Measurements from ENCODE around the gene AASS. TPM values are rescaled to one million over a fixed set of nuclear protein-coding genes. Genes with fewer than 3 reads are reported as not detected.
A peak's percentile ranks its signal among the peaks of the same experiment; 100 is the strongest.
"Not testable (repeated sequence)": the region's sequence is repeated elsewhere in the genome, so short reads cannot be mapped to it uniquely, and the experiment has no call there.

AASS gene
- polyA plus RNA-seq, 1 donor from 2014 or later, result 0.68 TPM

DNA sequence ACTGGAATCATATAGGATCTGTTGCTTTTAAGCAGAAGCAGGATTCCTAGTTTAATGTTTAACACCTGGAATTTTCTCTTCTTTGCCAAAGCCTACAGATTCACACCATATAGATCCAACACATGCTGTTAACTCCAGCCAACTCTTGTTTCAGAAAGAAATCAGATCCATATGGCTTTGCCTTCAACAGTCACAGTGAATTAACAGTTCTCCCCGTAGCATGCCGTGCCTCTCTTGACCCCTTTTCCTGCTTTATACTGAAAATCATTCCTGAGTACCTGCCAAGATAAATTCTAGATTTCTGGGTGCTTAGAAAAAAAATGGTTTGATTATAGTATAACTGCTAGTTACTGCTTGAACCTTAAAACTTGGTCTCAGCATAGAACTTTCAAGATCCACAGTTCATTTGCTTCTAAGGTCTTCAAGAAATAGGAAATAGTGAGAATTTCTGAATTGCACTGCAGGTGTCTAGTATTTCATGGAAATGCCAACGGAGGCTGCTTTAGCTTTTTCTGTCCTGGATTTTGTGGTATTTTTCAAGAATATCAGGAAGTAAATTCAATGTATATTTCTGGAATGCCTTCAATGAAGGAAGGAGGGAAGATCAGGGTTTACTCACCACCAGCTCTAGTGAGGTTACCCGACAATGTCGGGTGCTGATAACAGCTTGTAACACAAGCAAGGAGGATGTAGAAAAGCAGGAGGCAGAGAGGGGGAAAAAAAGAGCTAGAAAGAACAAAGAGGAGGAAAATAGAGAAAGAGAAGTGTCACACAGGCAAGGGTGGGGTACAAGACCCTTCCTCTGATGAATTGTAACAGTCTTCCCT is 6.6 kb downstream of the AASS start:
- no peaks in the 10 kb centered on the region for H3K27me3 Mint-ChIP-seq
- H3K4me1 Mint-ChIP-seq, result peaks cover 7 to 22% (median 13%) of the 10 kb centered on the region in 3 donors
- no peaks in the 10 kb centered on the region for H3K36me3 Mint-ChIP-seq
- H3K9me3 Mint-ChIP-seq, result peaks cover 0 to 3% (median 0%) of the 10 kb centered on the region in 3 donors
- H3K27ac Mint-ChIP-seq, result no peak overlapping the region
- peak overlapping the region; percentile 5 to 90 (median 43) for H3K4me3 Mint-ChIP-seq

DNA sequence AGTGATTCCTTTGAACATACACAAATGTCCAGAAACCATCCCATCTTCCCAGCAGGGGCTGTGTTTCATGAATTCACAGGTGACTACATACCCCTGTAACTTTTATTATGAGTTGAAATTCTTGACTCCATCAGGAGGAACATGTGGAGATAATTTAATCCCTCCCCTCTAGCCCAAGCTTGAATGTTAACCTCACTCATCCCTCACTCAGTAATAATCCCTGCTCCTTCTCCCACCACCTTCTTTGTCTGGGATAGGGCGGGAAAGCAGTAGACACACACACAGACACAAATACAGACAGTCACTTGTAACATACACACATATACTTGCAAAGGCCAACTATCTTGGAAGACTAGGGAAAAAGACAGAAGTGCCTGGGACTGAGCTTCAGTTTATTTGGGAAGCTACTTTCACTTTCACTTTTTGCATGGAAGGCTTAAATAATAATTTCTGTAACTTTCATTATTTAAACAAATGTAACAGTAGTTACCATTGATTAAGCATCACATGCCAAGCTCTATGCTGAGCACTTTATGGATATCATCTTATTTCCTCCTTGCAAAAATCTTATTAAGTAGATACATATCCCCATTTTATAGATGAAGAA is 7.3 kb downstream of the AASS start:
- Mint-ChIP-seq H3K4me1 (peaks cover 7 to 21% (median 13%) of the 10 kb centered on the region in 3 donors), H3K27me3 (no peaks in the 10 kb centered on the region), H3K4me3 (peak overlapping the region in 3 of 4 donors; percentile 36 to 90 (median 51)), H3K36me3 (no peaks in the 10 kb centered on the region), H3K9me3 (peaks cover 0 to 3% (median 0%) of the 10 kb centered on the region in 3 donors), H3K27ac (no peak overlapping the region)

DNA sequence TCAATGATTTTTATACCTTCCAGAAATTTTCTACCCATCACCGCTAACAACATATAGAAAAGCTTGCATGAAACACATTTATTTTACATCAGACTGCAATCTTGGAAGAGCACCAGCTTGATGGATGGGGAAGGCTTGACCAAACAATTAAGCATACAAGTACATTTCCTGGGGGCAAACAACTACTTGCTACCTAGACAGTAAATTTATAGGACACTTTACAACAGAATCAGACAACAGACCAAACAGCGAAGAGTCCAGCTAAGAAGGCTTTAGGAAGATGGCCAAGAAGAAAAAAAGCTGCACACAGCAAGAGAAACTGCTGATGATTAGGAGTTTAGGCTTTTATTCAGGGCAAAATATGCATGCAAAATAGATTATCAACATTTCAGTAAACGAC is 8.0 kb downstream of the AASS start:
- no peak overlapping the region for H3K4me3 Mint-ChIP-seq
- no peaks in the 10 kb centered on the region for H3K27me3 Mint-ChIP-seq

DNA sequence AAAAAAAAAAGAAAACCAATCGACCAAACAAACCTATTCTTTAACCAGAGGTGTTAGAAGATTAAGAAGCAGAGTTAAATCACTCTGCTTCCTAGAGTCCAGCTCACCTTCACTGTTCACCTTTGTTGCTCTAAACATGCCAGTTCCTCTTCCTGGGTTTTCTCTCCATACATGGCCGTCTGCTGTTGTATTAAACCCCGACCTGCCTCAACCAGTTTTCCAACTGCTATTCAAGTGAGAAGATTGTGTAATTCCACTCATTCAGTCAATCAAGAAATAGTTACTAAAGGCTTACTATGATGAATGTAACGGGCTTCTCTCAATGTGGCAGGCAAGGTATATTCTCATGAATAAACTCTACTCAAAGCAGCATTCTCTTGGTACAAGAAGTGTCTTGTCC is 8.8 kb downstream of the AASS start:
- Mint-ChIP-seq H3K4me1 (peaks cover 7 to 19% (median 13%) of the 10 kb centered on the region in 3 donors), H3K27me3 (no peaks in the 10 kb centered on the region), H3K9me3 (peaks cover 0 to 3% (median 0%) of the 10 kb centered on the region in 3 donors), H3K36me3 (no peaks in the 10 kb centered on the region), H3K4me3 (no peak overlapping the region), H3K27ac (no peak overlapping the region)

More for the DNA sequence above, 8.0 kb downstream of the AASS start:
- Mint-ChIP-seq H3K4me1 (peaks cover 7 to 19% (median 13%) of the 10 kb centered on the region in 3 donors), H3K9me3 (peaks cover 0 to 3% (median 0%) of the 10 kb centered on the region in 3 donors), H3K27ac (no peak overlapping the region), H3K36me3 (no peaks in the 10 kb centered on the region)

DNA sequence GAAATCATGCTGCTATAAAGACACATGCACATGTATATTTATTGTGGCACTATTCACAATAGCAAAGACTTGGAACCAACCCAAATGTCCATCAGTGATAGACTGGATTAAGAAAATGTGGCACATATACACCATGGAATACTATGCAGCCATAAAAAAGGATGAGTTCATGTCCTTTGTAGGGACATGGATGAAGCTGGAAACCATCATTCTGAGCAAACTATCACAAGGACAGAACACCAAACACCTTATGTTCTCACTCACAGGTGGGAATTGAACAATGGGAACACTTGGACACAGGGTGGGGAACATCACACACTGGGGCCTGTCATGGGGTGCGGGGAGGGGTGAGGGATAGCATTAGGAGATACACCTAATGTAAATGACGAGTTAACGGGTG is 9.3 kb downstream of the AASS start:
- H3K27ac Mint-ChIP-seq, H3K4me3 Mint-ChIP-seq, H3K27me3 Mint-ChIP-seq, H3K36me3 Mint-ChIP-seq, H3K9me3 Mint-ChIP-seq: not testable (repeated sequence)
- H3K4me1 Mint-ChIP-seq, result peaks cover 7 to 19% (median 13%) of the 10 kb centered on the region in 3 donors

DNA sequence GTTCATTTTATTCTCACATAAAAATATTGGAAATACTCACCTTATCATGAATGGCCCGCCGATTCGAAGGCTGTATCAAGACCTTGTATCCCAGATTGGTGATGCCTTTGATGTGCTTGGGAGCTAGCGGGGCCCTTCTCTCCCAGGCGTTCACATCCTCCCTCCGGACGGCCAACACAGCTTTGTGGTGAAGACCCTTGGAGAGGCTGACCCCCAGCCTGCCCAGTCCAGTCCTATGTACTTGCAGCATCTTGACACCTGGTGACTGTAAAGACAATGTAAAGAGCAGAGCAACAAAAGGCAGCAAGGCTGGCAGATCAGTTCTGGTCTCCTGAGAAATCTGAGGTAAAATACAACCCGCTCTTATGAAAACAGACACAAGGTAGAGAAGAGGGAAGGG is 10.6 kb downstream of the AASS start:
- Mint-ChIP-seq H3K4me1 (peaks cover 7 to 17% (median 13%) of the 10 kb centered on the region in 3 donors), H3K9me3 (peaks cover 0 to 3% (median 0%) of the 10 kb centered on the region in 3 donors), H3K36me3 (no peaks in the 10 kb centered on the region), H3K27me3 (no peaks in the 10 kb centered on the region), H3K4me3 (no peak overlapping the region), H3K27ac (no peak overlapping the region)

DNA sequence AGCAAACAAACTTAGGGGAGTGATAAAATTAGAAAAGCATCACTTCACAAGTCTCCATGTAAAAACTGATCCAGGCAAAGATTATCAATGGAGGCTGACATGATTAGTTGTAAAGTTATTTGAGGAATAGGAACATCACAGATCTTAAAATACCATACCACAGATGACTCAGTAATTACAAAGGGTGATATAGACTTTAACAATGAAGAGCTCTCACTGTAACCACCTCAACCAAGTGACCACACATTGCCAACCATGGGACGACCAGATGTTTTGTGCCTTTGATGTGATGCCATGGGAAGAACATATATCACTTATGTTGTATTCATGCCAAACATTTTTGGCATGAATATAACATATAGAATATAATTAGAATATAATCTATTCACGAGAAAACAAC is 11.7 kb downstream of the AASS start:
- no peak overlapping the region for H3K27ac Mint-ChIP-seq
- H3K9me3 Mint-ChIP-seq, result peaks cover 0 to 3% (median 0%) of the 10 kb centered on the region in 3 donors
- H3K27me3 Mint-ChIP-seq, result peaks cover 1% of the 10 kb centered on the region
- H3K4me3 Mint-ChIP-seq, result no peak overlapping the region
- H3K4me1 Mint-ChIP-seq, result peaks cover 2 to 11% (median 8%) of the 10 kb centered on the region in 3 donors
- no peaks in the 10 kb centered on the region for H3K36me3 Mint-ChIP-seq

DNA sequence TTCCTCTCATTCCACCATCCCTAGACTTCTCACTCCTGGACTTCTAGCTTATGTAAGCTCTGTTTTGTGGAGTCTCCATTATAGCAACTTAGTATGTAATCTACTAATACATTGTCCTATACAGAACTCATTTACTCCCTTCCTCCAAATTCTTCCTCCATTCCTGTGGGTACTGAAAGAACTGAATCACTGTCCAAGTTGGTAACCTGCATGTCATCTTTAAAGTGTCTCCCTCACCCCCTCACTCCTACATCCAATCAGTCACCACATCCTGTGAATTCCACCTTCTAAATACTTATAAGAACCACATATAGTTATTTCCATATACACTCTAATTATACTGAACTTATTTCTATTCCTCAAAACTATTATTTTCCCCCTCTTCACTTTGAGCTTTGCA is 20.3 kb downstream of the AASS start:
- peaks cover 0 to 2% (median 0%) of the 10 kb centered on the region in 3 donors for H3K4me1 Mint-ChIP-seq
- no peak overlapping the region for H3K4me3 Mint-ChIP-seq
- H3K36me3 Mint-ChIP-seq, result peaks cover 4% of the 10 kb centered on the region
- no peak overlapping the region for H3K27ac Mint-ChIP-seq
- H3K9me3 Mint-ChIP-seq, result peaks cover 0 to 2% (median 0%) of the 10 kb centered on the region in 3 donors
- H3K27me3 Mint-ChIP-seq, result peaks cover 1% of the 10 kb centered on the region

DNA sequence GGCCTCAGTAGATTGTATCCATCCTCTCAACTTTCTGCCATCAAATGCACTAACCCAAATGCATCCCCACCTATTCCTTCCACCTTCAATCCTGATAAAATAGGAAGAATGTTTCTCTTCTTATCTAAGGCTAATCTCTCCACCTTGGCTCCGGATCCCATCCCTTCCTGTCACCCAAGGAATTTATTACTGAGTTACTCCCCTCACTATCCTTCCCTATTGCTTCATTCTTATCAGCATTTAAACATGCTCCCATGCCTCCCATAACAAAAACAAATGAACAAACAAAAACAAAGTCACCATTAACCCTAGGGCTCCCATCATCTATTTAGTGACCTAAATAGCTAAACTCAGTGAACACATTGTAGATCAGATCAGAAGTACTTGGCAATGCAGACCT is 25.3 kb downstream of the AASS start:
- no peaks in the 10 kb centered on the region for H3K36me3 Mint-ChIP-seq
- no peaks in the 10 kb centered on the region for H3K9me3 Mint-ChIP-seq
- H3K4me1 Mint-ChIP-seq, result peaks cover 0 to 2% (median 0%) of the 10 kb centered on the region in 3 donors
- H3K27ac Mint-ChIP-seq, result no peak overlapping the region
- H3K4me3 Mint-ChIP-seq, result no peak overlapping the region
- no peaks in the 10 kb centered on the region for H3K27me3 Mint-ChIP-seq

DNA sequence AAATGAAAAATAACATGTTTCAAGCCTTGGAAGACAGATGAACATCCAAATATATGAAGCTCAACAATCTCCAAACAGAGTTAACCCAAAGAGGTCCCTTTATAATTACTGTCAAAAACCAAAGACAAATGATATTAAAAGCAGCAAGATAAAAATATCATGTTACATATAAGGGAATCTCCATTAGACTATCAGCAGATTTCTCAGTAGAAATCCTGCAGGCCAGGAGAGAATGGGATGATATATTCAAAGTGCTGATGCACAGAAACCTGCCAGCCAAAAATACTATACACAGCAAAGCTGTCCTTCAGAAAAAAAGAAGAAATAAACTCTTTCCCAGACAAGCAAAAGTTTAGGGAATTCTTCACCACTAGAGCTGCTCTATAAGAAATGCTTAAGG is 41.0 kb downstream of the AASS start:
- H3K27ac Mint-ChIP-seq, result no peak overlapping the region
- no peaks in the 10 kb centered on the region for H3K4me1 Mint-ChIP-seq
- H3K4me3 Mint-ChIP-seq, result no peak overlapping the region
- no peaks in the 10 kb centered on the region for H3K27me3 Mint-ChIP-seq
- H3K9me3 Mint-ChIP-seq, result peaks cover 9 to 34% (median 19%) of the 10 kb centered on the region in 3 donors
- H3K36me3 Mint-ChIP-seq, result peaks cover 12% of the 10 kb centered on the region

DNA sequence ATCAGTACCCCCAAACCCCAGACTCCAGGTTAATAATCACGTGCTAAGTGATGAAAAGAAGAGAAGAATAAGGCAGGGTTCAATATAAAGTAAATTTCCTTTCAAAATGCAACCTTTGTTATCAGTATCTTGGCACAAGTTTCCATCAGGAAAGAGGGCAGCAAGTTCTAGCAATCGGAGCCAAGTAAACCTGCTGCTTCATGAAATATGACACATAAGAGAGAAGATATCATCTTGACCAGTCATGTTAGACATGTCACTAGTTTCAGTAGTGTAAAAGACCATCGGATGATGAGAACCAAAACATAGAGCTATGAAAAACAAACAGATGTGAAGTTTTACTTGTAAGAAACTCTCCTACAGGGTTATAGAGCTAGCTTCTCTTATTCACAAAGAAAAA is 44.0 kb downstream of the AASS start:
- H3K27ac Mint-ChIP-seq, result no peak overlapping the region
- H3K9me3 Mint-ChIP-seq, result peaks cover 5 to 16% (median 9%) of the 10 kb centered on the region in 3 donors

DNA sequence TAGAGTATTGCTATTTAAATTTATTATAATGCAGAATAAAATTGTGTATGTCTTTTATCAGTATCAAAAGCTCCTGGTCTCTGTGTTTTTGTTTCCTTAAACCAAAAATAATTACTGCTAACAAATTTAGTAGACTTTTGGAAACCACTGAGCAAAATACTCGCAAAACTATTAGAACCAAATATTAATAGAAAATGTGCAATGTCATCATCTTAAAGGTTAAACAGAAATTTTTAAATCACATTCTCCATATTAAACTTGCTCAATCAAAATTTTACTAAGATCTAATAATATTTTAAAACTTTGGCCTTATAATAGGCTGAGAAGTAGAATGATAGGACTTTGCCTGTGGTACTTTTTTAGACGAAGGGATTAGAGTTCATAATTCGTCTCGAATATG is 48.4 kb downstream of the AASS start:
- Mint-ChIP-seq H3K4me1 (peaks cover 0 to 4% (median 0%) of the 10 kb centered on the region in 3 donors), H3K4me3 (no peak overlapping the region)

More for the DNA sequence above, 44.0 kb downstream of the AASS start:
- no peaks in the 10 kb centered on the region for H3K4me1 Mint-ChIP-seq
- H3K4me3 Mint-ChIP-seq, result no peak overlapping the region
- H3K27me3 Mint-ChIP-seq, result no peaks in the 10 kb centered on the region
- peaks cover 9% of the 10 kb centered on the region for H3K36me3 Mint-ChIP-seq

DNA sequence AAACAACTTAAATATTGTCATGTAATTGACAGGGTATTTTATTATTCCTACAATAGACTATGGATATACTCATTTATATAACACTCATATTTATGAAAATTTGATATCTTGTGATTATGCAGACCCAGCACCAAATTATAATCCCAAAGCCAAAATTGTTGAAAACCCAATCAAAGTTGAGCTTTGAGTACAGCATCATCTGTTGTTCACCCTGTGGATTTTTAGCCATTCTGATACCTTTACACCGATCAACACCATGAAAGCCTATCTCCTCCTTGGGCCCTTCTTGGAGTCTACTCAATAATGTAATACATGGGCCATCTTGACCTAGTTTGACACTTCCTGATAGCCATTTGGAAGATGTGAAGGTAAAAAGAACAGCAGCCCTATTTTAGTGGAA is 49.5 kb downstream of the AASS start:
- H3K4me3 Mint-ChIP-seq, result no peak overlapping the region
- no peaks in the 10 kb centered on the region for H3K27me3 Mint-ChIP-seq
- no peak overlapping the region for H3K27ac Mint-ChIP-seq
- H3K4me1 Mint-ChIP-seq, result peaks cover 0 to 4% (median 0%) of the 10 kb centered on the region in 3 donors
- no peaks in the 10 kb centered on the region for H3K9me3 Mint-ChIP-seq
- H3K36me3 Mint-ChIP-seq, result peaks cover 2% of the 10 kb centered on the region

More for the DNA sequence above, 48.4 kb downstream of the AASS start:
- Mint-ChIP-seq H3K36me3 (peaks cover 6% of the 10 kb centered on the region), H3K27ac (no peak overlapping the region), H3K9me3 (peaks cover 0 to under 1% (median under 1%) of the 10 kb centered on the region in 3 donors), H3K27me3 (no peaks in the 10 kb centered on the region)

DNA sequence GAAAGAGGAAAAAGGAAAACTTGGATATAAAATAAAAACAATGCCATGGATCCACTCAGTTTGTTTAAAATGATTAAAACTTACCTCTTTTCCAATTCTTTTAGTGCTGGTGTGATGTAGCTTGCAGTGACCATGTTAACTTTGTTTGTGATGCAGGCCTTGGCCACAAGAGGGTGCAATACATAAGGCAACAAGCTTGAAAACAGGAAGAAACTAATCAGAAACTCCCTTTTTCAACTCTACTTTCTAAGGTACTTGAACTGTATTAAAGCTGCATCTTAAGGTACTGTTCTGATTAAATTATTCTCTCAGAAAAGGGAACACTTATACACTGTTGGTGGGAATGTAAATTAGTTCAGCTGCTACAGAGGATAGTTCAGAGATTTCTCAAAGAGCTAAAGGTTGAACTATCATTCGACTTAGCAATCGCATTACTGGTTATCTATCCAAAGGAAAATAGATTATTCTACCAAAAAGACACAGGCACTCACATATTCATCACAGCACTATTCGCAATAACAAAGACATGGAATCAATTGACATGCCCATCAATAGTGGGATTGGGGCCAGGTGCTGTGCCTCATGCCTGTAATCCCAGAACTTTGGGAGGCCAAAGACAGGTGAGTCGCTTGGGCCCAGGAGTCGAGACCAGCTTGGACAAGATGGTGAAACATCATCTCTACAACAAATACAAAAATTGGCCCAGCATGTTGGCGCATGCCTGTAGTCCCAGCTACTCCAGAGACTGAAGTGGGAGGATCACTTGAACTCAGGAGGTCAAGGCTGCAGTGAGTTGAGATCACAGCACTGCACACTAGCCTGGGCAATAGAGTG is 50.9 kb downstream of the AASS start:
- Mint-ChIP-seq H3K27me3 (no peaks in the 10 kb centered on the region), H3K4me3 (no peak overlapping the region), H3K9me3 (no peaks in the 10 kb centered on the region), H3K36me3 (peaks cover 2% of the 10 kb centered on the region), H3K4me1 (peaks cover 0 to 4% (median 0%) of the 10 kb centered on the region in 3 donors), H3K27ac (peak overlapping the region in 1 of 3 donors; percentile 65)

DNA sequence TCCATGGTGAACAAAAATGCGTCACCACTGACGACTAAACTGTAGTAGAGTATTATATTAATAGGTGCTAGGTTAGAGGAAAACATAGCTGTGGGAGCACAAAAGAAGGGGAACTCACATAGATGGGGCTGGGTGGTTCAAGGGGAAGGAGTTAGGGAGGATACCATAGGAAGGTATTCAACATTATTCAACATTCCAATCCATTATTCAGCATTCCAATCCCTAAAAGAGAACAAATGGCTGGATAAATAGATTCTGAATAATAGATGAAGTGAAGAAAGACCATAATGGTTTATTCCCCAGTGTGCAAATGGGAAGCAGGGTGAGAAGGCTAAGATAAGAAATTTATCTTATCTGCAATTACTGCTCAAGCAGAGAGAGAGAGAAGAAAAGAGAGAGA is 61.4 kb downstream of the AASS start:
- no peak overlapping the region for H3K4me3 Mint-ChIP-seq
- H3K27me3 Mint-ChIP-seq, result no peaks in the 10 kb centered on the region
- H3K27ac Mint-ChIP-seq, result no peak overlapping the region
- H3K9me3 Mint-ChIP-seq, result peaks cover 0 to 2% (median 1%) of the 10 kb centered on the region in 3 donors
- H3K4me1 Mint-ChIP-seq, result peaks cover 0 to 2% (median 0%) of the 10 kb centered on the region in 3 donors
- peaks cover 13% of the 10 kb centered on the region for H3K36me3 Mint-ChIP-seq

Measured in IgD-negative memory B cell (primary cell).